GM10266 (cell line): Measurements from ENCODE around the gene RORB.

Source experiments
- DNase-seq: peaks from one replicate; pipeline ENCODE4 v3.0.0; 2012; ENCODE audit errors: extremely low spot score
- TF ChIP-seq, protein P1 (sequence below): IDR thresholded peaks from 2 replicates; pipeline ENCODE4 v1.5.1; 2012; ENCODE audit warnings: mild to moderate bottlenecking, low read depth; ENCODE audit not compliant: control insufficient read depth, insufficient read depth; ENCODE audit errors: missing control alignments

RORB gene

DNA sequence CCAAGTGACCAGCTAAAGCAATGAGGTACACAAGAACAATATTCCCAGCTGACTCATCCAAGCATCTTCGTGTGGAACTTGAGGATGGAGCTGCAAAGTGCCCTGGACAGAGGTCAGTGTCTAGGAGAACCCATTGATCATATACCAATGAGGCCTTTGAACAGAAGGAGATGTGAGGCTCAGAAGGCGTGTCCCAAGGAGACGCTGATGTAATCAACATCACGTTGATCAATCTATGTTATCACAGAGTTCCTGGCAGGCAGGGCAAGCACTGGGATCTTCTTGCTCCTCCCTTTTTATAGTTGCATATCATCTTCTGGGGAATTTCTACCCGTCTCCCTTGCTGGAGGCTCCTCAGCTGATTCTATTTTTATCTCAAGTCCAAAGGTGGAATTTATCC is 227.2 kb downstream of the RORB start:
- TF ChIP-seq, protein P1, sequence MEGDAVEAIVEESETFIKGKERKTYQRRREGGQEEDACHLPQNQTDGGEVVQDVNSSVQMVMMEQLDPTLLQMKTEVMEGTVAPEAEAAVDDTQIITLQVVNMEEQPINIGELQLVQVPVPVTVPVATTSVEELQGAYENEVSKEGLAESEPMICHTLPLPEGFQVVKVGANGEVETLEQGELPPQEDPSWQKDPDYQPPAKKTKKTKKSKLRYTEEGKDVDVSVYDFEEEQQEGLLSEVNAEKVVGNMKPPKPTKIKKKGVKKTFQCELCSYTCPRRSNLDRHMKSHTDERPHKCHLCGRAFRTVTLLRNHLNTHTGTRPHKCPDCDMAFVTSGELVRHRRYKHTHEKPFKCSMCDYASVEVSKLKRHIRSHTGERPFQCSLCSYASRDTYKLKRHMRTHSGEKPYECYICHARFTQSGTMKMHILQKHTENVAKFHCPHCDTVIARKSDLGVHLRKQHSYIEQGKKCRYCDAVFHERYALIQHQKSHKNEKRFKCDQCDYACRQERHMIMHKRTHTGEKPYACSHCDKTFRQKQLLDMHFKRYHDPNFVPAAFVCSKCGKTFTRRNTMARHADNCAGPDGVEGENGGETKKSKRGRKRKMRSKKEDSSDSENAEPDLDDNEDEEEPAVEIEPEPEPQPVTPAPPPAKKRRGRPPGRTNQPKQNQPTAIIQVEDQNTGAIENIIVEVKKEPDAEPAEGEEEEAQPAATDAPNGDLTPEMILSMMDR = no peak
- no peak for DNase-seq

DNA sequence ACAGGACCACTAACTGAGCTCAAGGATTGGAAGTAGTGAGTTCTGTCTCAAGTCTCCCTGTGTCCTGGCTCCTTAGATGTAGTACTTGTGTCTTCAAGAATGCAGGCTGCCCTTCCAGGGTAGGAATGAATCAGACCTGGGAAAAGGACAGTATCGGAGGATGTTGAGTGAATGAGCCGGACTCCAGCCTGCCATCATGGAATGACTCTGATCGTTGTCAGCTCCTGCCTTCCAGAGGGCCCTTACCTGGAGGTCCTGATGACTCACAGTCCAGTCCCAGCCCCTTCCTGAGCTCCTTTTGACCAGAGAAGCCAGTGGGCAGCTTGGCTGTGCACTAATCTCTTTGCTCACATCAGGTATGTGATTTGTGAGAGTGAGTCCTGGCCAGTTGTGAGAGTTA is 229.4 kb downstream of the RORB start:
- TF ChIP-seq, protein P1 = no peak

DNA sequence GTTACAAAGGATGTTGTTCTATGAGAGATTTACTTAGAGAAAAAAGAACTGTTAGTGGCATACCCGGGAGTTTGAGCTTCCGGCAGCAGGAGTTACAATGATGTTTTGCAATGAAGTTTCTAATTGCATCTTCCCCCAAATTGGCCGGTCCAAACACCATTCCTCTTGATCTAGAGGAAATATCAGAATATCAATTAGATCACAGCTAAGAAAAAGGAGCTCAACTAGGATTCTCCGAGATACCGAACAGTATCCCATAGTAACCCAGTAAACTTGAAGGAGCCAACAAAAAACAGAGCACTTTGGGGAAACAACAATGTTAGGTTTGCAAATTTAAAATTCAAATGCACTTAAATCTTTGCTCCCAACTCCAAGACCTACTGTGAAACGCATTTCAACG is 231.0 kb downstream of the RORB start:
- TF ChIP-seq, protein P1 = no peak
- no peak for DNase-seq

More for the DNA sequence above, 229.4 kb downstream of the RORB start:
- DNase-seq = no peak

DNA sequence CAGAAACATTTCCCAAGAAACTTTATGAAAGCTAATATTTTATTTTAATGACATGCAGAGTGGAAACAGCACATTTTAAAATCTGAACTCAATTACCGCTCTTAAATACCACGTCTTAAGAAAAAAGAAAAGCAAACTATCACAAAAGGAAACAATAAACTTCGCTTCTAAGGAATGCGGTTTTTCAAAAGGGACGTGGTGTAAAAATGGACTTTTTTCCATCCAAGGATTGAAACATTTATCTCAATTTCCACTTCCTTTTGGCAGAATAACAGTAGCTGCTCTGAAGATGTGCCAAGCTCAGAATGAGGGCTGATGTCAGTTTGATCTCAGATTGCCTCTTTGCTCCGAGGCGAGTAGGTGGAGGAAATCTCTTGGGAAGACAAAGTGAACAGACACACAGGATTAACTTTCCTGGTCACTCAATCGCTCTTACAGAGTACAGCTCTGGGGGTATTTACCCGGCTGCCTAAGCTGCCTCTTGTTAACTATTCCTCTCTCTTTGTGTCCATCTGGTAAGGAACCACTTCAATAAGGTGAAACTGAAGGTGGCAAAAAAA is 232.1 kb downstream of the RORB start:
- no peak for DNase-seq

DNA sequence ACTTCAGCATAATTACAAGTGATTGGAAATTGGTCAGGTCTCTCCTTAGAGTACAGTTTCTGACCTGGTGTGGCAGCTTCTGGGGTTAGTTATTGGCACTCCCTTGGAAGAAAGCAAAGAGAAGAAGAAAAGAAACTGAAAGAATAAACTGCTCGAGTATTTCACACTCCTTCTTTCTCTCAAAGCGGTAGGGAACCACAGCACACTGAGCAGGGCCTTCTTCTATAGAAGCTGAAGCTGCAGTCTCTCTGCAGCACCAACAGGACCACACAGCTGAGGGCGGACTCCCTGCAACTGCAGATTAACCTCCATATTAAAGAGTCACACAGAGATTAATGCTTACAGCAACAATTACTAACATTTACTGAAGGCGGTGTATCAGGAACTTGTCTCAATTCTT is 238.6 kb downstream of the RORB start:
- no peak for DNase-seq
- TF ChIP-seq, protein P1 = no peak

More for the DNA sequence above, 232.1 kb downstream of the RORB start:
- TF ChIP-seq, protein P1 = no peak

DNA sequence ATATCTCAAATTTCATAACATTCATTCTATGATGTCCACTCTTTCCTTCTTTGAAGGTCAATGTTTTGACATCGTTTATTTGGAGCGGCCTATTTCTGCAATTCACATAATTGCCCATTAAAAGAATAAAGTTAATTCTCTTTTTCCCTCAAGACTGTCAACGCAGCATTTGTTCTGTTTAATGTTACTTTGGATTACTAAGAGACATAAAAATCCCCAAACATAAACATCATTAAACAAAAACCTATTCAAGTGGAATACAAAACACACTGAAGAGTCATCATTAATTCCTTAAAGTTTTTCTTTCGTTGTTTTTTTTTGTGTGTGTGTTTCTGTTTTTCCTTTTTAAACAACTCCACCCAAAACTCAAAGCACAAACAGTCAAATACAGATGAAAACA is 239.5 kb downstream of the RORB start:
- no peak for DNase-seq
- TF ChIP-seq, protein P1 = no peak

DNA sequence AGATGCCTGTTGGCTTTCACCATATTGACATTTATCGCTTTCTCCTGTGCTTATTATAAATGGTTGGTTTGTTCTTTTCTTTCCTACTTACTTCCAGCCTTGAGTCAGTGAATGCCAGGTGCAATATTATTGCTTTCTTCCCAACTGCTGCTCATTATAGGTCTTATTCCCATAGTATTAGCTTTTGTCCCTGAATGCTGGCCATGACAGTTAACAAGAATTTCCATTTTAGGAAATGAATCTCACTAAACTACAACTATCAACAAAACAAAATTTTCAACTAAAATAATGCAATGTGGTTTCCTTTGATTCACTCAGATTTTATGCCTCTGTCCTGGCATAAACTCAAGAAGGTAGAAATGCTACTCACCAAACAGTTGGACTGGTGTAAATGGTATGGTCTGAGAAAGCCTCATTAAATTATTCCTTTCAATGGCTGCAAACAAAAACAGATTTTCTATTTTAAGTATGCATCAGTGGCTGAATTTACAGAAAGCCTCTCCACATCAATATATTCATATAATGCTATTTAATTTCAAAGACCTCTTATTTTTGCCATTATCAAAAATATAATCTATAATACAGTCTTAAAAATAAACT is 245.2 kb downstream of the RORB start:
- DNase-seq = no peak
- TF ChIP-seq, protein P1 = no peak
